ENCODE measurements around the gene CLDN5.
A peak's percentile ranks its signal among the peaks of the same experiment; 100 is the strongest.

CLDN5 gene

DNA sequence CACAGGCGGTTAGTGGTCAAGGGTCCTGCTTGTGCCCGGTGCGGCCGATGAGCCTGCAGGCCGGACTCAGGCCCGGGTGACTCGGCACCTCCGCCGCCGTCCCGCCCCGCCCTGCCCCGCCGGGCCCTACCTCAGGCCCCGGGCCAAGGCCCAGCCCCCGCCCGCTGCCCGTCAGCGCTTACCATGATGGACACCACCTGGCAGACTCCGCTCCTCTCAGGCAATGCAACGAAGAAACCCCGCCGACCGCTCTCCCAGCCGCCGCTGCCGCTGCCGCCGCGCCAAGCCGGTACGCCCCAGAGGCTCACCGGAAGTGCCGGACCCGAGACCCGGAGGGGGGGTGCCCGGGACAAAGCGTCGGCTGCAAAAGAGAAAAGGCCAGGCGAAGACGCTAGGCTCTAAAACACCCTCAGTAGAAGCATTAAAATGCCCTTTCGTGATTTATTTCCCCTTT lies 45.3 kb downstream of the CLDN5 start, which contains the start of gene UFD1:
Gene UFD1, minus strand, starts transcription at position 293 of the 454 bp plus-strand sequence. Its CDS starts 108 bp downstream, at position 185.
- peak; percentile 42 to 74 (median 60) for DNase-seq

DNA sequence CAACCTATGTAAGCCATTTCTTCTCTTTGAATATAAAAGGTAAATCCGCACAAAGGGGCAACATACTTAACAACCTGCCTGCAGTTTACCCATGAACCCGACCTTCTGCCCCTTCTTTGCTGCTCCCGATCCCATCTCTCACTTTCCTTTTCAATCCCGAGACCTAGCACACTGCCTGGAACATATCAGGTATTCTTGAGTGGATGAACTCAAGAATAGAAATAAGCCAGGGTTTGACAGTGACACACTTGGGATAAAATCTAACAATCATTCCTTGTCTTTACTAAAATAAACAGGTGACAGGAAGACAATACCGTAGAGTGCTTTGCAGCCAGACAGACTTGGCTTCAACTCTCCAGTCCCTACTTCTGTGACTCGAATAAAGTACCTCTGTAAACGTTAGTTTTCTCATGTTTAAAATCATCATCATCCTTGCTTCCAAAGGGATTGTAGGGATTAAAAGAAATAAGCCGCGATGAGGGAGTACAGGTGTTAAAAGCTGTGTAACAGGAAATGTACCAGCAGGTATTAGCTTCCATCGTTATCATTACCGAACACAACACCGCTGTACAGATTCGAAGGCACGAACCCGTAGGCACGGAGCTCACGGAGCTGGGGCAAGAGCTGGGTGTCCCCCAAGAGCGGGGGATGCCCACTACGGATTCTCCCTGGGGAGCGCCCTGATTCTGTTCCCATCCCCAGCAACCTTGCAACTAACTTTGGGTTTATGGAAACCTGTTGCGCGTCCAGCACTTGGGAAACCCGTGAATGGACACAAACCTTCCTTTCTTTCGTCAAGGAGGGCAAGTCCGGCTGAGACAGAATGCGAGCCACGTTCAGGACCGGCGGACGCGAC lies 45.9 kb downstream of the CLDN5 start:
- no peak for DNase-seq

DNA sequence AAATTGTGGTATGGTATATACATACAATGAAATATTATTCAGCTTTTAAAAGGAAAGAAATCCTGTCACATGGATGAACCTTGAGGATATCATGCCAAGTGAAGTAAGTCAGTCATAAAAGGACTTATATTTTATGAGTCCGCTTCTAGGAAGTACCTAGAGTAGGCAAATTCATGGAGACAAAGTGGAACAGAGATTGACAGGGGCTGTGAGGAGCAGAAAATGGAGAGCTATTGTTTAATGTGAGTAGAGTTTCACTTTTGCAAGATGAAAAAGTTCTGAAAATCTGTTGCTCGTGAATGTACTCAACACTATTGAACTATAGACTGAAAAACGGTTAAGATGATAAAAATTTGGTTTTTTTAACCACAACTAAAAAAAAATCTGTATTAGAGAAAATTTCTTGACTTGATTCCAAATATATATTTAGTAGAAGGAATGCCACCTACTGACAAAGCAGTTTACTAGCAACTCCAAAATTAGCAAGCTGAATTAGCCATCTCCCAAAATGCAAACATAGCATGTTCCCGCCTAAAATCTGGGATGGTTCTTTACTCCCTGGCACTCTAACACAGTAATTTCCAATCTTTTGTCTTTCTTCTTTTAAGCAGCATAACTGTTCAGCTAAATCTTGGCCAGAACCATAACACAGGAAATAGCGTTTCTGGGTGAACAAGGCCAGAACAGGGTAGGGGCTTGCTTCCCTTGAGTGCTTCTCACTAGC lies 46.7 kb downstream of the CLDN5 start:
- no peak for DNase-seq

DNA sequence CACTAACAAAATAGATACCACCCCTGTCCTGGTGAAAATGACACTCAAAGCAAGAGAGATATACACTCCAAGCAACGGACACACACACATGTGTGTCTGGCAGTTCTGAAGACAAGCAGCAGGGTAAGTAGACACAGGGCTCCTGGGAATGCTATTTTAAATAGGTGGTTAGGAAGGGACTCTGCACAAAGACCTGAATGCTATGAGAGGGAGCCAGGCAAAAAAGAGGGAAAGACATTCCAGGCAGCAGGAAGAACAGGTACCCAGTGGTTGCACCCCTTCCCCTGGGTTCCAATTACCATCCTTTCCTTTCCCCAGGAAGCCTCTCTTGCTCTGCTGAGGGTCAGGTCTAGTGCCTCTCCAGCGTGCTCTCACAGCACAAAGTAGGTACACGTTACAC lies 48.2 kb downstream of the CLDN5 start:
- no peak for DNase-seq

DNA sequence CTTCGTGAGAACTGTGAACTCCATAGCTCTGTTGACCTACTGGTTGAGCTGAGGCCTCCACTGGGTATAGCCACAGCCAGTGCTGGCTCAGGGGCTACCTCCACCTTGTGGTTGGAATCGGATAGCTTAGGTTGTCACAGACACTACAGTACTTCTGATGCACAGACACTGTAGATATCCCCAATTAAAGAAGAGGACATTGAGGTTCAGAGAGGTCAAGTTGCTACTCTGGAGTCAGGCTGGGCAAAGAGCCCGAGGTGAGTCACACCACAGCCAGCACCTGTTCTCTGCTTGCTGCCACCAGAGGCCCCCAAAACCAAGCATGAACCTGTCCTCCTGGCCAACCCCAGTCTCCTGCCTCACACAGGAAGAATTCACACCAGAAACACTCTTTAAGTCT lies 50.6 kb downstream of the CLDN5 start:
- no peak for DNase-seq
